Breast epithelium (tissue), 4 donors: Measurements from ENCODE around the gene ACACA. TPM values are rescaled to one million over a fixed set of nuclear protein-coding genes. Genes with fewer than 3 reads are reported as not detected.

ENCODE experiments used
- DNase-seq, 2 donors: peaks; one replicate each; pipeline ENCODE4 v3.0.0-alpha.2; 2019; ENCODE audit warnings: low spot score in 2 of 2
- H3K27ac ChIP-seq, 2 donors: fragments of 200-600 bp; sonication (generic) in 1 of 2; one replicate each; pipeline ENCODE4 v1.5.1; 2016 to 2019; ENCODE audit warnings: mild to moderate bottlenecking in 1 of 2
- H3K27me3 ChIP-seq, 2 donors: fragments of 200-600 bp; sonication (generic) in 1 of 2; one replicate each; pipeline versions ENCODE4 v1.5.1 to v1.6.0; 2017 to 2019; ENCODE audit warnings: control low read depth in 1 of 2, mild to moderate bottlenecking in 1 of 2
- H3K36me3 ChIP-seq: fragments of 200-600 bp; one replicate; pipeline ENCODE4 v1.5.1; 2019
- H3K4me1 ChIP-seq, 2 donors: fragments of 200-600 bp; sonication (generic); one replicate each; pipeline ENCODE4 v1.5.1; 2016 to 2019; ENCODE audit warnings: control low read depth in 1 of 2
- H3K4me3 ChIP-seq, 3 donors: fragments of 200-600 bp; sonication (generic); 1 replicate in 2 of 3; 2 replicates in 1 of 3; pipeline ENCODE4 v1.5.1; 2016 to 2019; ENCODE audit warnings: mild to moderate bottlenecking in 3 of 3, moderate library complexity in 2 of 3
- H3K9me3 ChIP-seq, 2 donors: fragments of 200-600 bp; sonication (generic) in 1 of 2; one replicate each; pipeline ENCODE4 v1.5.1; 2016 to 2019; ENCODE audit warnings: control low read depth in 1 of 2
- POLR2A ChIP-seq: fragments of 450-650 bp; IDR thresholded peaks from one replicate; pipeline ENCODE4 v1.6.1; 2016; ENCODE audit warnings: antibody characterized with exemption, mild to moderate bottlenecking, moderate library complexity
- POLR2AphosphoS5 ChIP-seq, 3 donors: sonication (generic); formaldehyde crosslinking; IDR thresholded peaks; one replicate each; pipeline ENCODE4 v1.6.1; 2017; ENCODE audit warnings: antibody characterized with exemption in 3 of 3
- intact Hi-C: fragments of 100-400 bp; cut with DNase I; formaldehyde crosslinking; loops from one replicate; pipeline ENCODE4 v1.15.1; 2023; ENCODE audit warnings: low total_unique reads
- total RNA-seq, 3 donors: library from RNA; depleted of rRNA; stranded (reverse); fragments of >200 nt; gene quantifications; one replicate each; pipeline ENCODE4 v1.1.0, GENCODE V29; 2016
- TF ChIP-seq, protein P1 (sequence below), 3 donors: fragments of 450-650 bp; IDR thresholded peaks; one replicate each; pipeline ENCODE4 v1.5.1; 2016 to 2017; ENCODE audit warnings: antibody characterized with exemption in 3 of 3, mild to moderate bottlenecking in 3 of 3, moderate library complexity in 3 of 3

ACACA gene
- total RNA-seq, 3 donors from 2014 or later = 32.8 to 46.5 (median 36.1) TPM

DNA sequence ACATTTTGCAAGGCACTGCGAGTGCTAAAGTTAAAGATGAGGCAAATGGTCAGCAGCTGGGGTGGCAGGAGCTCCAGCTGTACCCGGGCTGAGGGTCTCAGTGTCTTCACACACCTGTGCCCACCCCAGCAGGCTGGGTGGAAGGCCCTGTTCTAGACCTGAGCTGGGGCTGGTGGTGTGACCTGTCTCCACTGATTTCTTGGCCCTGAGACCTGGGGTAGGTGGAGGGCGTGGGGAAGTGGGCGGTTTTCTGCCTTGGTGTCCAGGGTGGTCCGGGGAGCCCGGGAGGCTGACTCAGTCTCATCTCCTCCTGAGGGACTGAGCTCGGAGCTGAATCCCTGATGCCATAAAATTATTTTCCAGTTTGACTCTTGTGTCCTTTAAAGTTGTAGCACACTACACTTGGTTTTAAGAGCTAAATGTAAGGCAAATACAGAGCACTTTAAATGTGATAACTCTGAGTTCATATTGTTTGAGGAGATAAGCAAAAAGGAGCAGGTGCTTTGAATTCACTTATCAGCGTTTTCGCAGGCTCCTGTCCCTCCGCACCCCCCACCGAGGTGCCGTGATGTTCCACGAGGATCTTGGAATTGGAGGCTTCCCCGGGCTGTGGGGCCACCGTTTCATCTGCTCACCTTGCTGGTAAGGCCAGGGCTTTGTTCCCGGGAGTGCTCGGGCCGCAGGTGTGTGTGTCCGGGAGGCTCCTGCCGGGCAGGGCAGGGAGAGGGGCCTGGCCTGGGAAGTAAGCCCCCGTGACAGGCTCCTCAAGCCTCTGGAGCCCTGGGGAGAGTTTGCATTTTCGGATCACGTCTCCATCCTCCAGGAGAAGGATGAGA is 340.9 kb downstream of the ACACA start:
- intact Hi-C loops = no loop called here
- Histone ChIP-seq H3K27me3 (no peaks in the 10 kb centered on the region), H3K9me3 (no peaks in the 10 kb centered on the region), H3K4me3 (no peak overlapping the region), H3K27ac (no peak overlapping the region), H3K36me3 (no peaks in the 10 kb centered on the region), H3K4me1 (no peaks in the 10 kb centered on the region)
- DNase-seq = no peak
- TF ChIP-seq POLR2AphosphoS5 (IDR thresholded peaks at IDR 0.05) (no peak), POLR2A (no peak)
- TF ChIP-seq, protein P1, sequence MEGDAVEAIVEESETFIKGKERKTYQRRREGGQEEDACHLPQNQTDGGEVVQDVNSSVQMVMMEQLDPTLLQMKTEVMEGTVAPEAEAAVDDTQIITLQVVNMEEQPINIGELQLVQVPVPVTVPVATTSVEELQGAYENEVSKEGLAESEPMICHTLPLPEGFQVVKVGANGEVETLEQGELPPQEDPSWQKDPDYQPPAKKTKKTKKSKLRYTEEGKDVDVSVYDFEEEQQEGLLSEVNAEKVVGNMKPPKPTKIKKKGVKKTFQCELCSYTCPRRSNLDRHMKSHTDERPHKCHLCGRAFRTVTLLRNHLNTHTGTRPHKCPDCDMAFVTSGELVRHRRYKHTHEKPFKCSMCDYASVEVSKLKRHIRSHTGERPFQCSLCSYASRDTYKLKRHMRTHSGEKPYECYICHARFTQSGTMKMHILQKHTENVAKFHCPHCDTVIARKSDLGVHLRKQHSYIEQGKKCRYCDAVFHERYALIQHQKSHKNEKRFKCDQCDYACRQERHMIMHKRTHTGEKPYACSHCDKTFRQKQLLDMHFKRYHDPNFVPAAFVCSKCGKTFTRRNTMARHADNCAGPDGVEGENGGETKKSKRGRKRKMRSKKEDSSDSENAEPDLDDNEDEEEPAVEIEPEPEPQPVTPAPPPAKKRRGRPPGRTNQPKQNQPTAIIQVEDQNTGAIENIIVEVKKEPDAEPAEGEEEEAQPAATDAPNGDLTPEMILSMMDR (IDR thresholded peaks at IDR 0.05) = no peak

DNA sequence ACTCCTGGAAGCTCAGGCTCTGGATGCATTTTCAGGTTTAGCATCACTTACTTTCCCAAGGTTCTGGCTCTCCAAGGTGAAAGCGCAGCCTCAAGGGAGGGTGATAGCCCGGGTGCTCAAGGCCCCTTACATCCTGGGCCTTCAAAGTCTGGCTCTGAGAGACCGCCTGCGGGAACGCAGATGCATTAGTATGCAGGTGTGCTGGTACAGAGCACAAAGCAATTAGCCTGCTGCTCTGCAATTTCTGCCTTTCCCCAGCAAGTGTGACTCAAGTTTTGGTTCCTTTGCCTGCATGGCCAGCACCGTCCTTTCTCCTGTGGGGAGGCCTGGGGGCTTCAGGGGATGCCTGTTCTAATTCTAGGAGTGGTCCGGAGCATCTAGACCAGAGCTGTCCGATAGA is 341.7 kb downstream of the ACACA start:
- no peaks in the 10 kb centered on the region for H3K27me3 ChIP-seq
- H3K4me3 ChIP-seq = no peak overlapping the region
- H3K36me3 ChIP-seq = no peaks in the 10 kb centered on the region
- no peak for DNase-seq
- H3K9me3 ChIP-seq = no peaks in the 10 kb centered on the region
- no peak overlapping the region for H3K27ac ChIP-seq
- no peaks in the 10 kb centered on the region for H3K4me1 ChIP-seq
- intact Hi-C loops = no loop called here
- TF ChIP-seq POLR2A = no peak
- TF ChIP-seq, protein P1 (IDR thresholded peaks at IDR 0.05) = no peak
- TF ChIP-seq POLR2AphosphoS5 (IDR thresholded peaks at IDR 0.05) = no peak

DNA sequence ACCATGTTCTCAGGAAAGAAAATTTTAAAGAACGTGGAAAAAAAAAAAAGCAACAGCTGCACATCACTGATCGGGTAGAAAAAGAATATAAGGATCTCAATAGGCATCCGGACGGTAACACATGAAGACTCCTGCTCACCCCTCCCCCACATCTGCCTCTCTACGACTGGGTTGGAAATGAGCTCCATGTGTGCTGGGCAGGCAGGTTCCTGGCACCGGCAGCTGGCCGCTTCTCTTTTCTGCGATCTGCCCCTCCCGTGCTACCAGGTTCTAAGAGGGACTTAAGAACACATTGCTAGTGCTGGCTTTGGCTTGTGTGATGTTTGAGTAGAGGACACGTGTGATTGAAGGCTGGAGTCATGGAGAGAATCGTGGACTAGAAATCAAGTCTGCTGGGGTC is 342.4 kb downstream of the ACACA start:
- intact Hi-C loops = no loop called here
- no peaks in the 10 kb centered on the region for H3K9me3 ChIP-seq
- H3K4me1 ChIP-seq = no peaks in the 10 kb centered on the region
- H3K27ac ChIP-seq = no peak overlapping the region
- TF ChIP-seq, protein P1 (IDR thresholded peaks at IDR 0.05) = no peak
- TF ChIP-seq POLR2A (no peak), POLR2AphosphoS5 (IDR thresholded peaks at IDR 0.05) (no peak)
- H3K36me3 ChIP-seq = no peaks in the 10 kb centered on the region
- DNase-seq = no peak
- H3K4me3 ChIP-seq = no peak overlapping the region
- H3K27me3 ChIP-seq = no peaks in the 10 kb centered on the region

DNA sequence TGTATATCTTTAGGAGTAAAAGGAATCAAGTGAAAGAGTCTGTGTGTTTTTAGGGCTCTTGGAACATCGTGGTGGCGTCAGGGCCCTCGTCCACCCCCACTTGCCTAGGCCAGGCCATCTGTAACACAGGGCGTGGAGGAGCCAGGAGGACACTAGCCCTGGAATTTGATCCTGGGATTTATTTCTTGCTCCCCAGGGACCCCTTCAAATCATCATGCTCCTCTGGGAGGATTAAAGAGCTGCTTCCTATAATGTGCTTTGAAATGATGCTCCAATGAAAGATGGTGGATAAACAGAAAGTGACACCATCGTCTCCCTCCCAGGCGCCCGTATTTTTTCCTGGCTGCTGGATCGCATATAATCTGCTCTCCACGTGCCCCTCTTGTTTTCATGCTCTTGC is 344.6 kb downstream of the ACACA start:
- Histone ChIP-seq H3K4me1 (no peaks in the 10 kb centered on the region), H3K9me3 (no peaks in the 10 kb centered on the region)

DNA sequence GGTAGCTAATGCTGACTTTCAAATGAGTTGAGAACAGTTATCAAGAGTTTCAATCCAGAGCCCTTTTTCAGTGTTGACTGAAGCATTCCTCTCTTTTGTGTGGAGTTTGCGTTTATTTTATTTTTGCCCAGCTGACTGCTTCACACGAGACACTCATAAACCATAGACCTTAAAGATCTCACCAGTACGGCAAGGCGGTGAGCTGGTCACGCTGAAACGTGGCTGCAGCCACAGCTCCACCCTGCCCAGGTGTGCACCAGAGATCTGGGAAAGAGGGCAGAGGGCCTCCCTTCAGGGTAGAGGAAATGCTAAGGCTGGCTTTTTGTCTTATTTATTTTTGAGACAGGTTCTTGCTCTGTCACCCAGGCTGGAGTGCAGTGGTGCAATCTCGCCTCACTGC is 345.7 kb downstream of the ACACA start:
- H3K4me3 ChIP-seq = no peak overlapping the region
- intact Hi-C loops = no loop called here
- no peak overlapping the region for H3K27ac ChIP-seq
- H3K9me3 ChIP-seq = no peaks in the 10 kb centered on the region
- no peak for DNase-seq
- no peaks in the 10 kb centered on the region for H3K4me1 ChIP-seq
- no peaks in the 10 kb centered on the region for H3K27me3 ChIP-seq
- TF ChIP-seq POLR2AphosphoS5 (IDR thresholded peaks at IDR 0.05) = no peak
- no peak for TF ChIP-seq POLR2A
- TF ChIP-seq, protein P1 (IDR thresholded peaks at IDR 0.05) = no peak
- no peaks in the 10 kb centered on the region for H3K36me3 ChIP-seq

More for the DNA sequence above, 344.6 kb downstream of the ACACA start:
- no peak for DNase-seq
- no peak for TF ChIP-seq POLR2AphosphoS5 (IDR thresholded peaks at IDR 0.05)
- no peak for TF ChIP-seq POLR2A
- TF ChIP-seq, protein P1 (IDR thresholded peaks at IDR 0.05) = no peak
- Histone ChIP-seq H3K4me3 (no peak overlapping the region), H3K36me3 (no peaks in the 10 kb centered on the region), H3K27me3 (no peaks in the 10 kb centered on the region), H3K27ac (no peak overlapping the region)
- intact Hi-C loops = no loop called here
